Measurements from ENCODE around the gene AGAP1.
"Not testable (repeated sequence)": the region's sequence is repeated elsewhere in the genome, so short reads cannot be mapped to it uniquely, and the experiment has no call there.

The AGAP1 gene

DNA sequence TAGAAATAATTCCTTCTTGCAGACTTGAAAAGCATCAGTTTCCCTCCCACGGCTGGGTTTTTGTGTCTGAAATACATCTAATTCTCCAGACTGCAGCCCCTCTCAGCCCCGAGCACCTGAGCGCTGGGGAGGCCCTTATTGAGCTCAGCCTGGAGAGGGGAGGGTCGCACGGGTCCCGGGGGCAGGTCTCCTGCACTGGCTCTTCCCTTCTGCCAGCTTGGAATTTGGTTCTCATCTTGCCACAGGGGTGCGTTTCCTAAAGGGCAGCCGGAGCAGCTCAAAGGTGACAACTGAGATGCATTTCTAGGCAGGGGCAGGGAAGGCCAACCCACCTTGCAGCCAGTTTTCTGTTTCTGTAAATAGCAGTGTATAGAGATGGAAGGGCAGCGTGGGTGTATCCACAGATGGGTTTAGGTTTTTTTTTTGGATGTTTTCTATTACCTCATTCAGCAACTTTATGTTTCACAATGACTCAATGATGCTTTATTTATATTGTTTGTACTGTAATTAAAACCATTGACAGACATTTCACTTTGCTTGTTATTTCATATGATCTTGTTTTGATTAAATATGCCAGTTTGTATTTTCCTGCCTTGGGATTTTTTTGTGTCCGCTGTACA lies 637.3 kb downstream of the AGAP1 start:
- no peak for DNase-seq (ENCODE audit: low spot score)
- no peak overlapping the region for H3K27ac ChIP-seq
- H3K4me3 ChIP-seq: no peak overlapping the region
- no peak for TF ChIP-seq CTCF (IDR thresholded peaks at IDR 0.05)

- TF ChIP-seq CTCF (IDR thresholded peaks at IDR 0.05): no peak
- Histone ChIP-seq H3K27ac (no peak overlapping the region), H3K4me3 (no peak overlapping the region)
- no peak for DNase-seq (ENCODE audit: low spot score)
Measured at GRCh38 chr2:236133410-236134012, 639.7 kb downstream of the AGAP1 start.

DNA sequence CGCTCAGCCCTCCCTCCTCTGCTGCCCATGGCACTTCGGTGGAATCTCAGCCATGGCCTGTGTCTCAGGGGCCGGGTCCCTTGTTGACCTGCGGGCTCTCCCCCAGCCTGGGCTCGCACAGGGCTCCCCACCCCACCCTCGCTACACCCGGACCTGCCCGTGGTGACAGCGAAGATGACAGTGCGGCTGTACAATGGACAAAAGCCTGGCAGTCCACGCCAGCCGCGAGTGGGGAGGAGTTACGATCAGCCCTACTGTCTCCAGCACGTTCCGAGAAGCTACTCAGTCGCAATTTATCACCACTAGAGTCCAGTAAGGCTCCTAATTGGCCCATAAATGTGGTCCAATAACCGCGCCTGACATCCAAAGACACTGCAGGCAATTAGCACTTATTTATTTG lies 642.7 kb downstream of the AGAP1 start:
- H3K27ac ChIP-seq: no peak overlapping the region
- no peak for TF ChIP-seq CTCF (IDR thresholded peaks at IDR 0.05)
- no peak for DNase-seq (ENCODE audit: low spot score)
- H3K4me3 ChIP-seq: no peak overlapping the region

- no peak for DNase-seq (ENCODE audit: low spot score)
- Histone ChIP-seq H3K27ac (no peak overlapping the region), H3K4me3 (no peak overlapping the region)
- no peak for TF ChIP-seq CTCF (IDR thresholded peaks at IDR 0.05)
Measured at GRCh38 chr2:236137066-236137465, 643.2 kb downstream of the AGAP1 start.

- H3K27ac ChIP-seq; DNase-seq (ENCODE audit: low spot score): not testable (repeated sequence)
Measured at GRCh38 chr2:236141616-236142015, 647.8 kb downstream of the AGAP1 start.

GRCh38 chr2:236143811-236144210 lies 650.0 kb downstream of the AGAP1 start:
- no peak for DNase-seq (ENCODE audit: low spot score)
- Histone ChIP-seq H3K27ac (no peak overlapping the region), H3K4me3 (no peak overlapping the region)
- TF ChIP-seq CTCF (IDR thresholded peaks at IDR 0.05): no peak

More at GRCh38 chr2:236141616-236142015, 647.8 kb downstream of the AGAP1 start:
- H3K4me3 ChIP-seq: not testable (repeated sequence)

GRCh38 chr2:236146436-236146835 lies 652.6 kb downstream of the AGAP1 start:
- no peak for TF ChIP-seq CTCF (IDR thresholded peaks at IDR 0.05)
- DNase-seq (ENCODE audit: low spot score): no peak
- H3K27ac ChIP-seq: no peak overlapping the region
- no peak overlapping the region for H3K4me3 ChIP-seq
